ENCODE measurements around the gene C11orf52. TPM values are rescaled to one million over a fixed set of nuclear protein-coding genes. Genes with fewer than 3 reads are reported as not detected.

Gene C11orf52
- total RNA-seq, 2 donors from 2014 or later: 0.99 to 4.7 TPM

DNA sequence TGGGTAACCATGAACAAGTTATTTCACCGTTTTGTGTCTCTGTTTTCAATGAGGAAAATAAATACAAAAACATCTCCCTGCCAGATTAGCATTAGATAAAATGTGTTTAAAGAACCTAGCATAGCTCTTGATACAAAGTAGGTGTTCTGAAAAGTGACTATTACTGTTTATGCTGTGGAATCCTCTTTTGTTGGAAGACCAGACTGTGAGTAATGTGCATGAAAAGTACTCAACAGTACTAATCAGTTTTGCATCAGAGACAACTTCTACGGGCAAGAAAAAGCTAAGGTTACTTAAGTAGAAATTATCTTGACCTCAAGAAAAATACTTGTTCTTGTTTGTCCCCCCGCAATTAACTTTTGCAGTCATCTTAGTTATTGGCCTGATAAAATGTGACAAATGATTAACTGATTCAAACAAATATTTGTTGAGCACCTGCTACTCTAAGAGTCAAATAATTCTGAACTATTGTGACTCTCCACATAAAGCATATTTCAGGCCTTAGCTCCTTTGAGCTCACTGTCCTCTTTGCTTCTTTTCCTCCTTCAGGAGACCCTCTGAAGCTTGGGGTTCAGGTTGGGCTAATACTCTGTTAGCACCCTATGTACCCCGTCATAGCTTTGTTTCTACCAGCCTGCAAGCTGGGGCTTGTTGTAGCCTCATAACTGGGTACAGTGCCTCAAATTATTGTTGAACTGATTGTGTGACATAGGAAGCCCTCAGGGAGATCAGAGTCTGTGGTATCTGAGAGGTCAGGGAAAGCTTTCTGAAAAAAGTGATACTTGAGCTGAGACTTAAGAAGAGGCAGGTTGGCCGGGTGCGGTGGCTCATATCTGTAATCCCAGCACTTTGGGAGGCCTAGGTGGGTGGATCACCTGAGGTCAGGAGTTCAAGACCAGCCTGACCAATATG, 42.9 kb downstream of the C11orf52 start:
- ATAC-seq (ENCODE audit: insufficient number of reproducible peaks, low FRiP score, low read depth) (no peak), DNase-seq (ENCODE audit: low spot score) (no peak)
- no peaks in the 10 kb centered on the region for H3K36me3 ChIP-seq
- H3K9me3 ChIP-seq: no peaks in the 10 kb centered on the region
- no peak overlapping the region for H3K27ac ChIP-seq
- TF ChIP-seq, protein P1, sequence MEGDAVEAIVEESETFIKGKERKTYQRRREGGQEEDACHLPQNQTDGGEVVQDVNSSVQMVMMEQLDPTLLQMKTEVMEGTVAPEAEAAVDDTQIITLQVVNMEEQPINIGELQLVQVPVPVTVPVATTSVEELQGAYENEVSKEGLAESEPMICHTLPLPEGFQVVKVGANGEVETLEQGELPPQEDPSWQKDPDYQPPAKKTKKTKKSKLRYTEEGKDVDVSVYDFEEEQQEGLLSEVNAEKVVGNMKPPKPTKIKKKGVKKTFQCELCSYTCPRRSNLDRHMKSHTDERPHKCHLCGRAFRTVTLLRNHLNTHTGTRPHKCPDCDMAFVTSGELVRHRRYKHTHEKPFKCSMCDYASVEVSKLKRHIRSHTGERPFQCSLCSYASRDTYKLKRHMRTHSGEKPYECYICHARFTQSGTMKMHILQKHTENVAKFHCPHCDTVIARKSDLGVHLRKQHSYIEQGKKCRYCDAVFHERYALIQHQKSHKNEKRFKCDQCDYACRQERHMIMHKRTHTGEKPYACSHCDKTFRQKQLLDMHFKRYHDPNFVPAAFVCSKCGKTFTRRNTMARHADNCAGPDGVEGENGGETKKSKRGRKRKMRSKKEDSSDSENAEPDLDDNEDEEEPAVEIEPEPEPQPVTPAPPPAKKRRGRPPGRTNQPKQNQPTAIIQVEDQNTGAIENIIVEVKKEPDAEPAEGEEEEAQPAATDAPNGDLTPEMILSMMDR (IDR thresholded peaks at IDR 0.05): no peak
- no peaks in the 10 kb centered on the region for H3K27me3 ChIP-seq (replicated peaks; ENCODE audit: insufficient read depth)
- H3K4me1 ChIP-seq (ENCODE audit: control insufficient read depth in 1 of 2, low read depth in 2 of 2): no peaks in the 10 kb centered on the region
- no peak overlapping the region for H3K4me3 ChIP-seq

DNA sequence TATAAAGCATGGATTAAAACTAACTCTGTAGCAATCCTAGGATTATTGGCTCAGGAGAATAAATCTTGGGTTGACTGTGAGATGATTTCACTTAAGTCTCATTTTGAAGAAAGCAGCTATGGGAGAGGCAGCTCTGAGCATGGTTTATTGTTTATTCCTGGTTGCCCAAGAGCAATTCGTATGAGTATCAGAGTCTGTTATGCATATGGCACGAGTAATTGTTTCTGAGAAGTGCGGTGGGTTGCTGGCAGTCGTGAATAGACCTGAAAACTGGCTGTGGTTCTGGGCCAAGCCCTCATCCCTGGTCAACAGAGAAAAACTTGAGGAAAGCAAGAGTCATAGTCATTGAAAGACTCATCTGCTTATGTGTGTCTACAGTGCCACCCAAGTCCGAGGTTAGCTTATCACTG, 45.2 kb downstream of the C11orf52 start:
- no peaks in the 10 kb centered on the region for H3K27me3 ChIP-seq (replicated peaks; ENCODE audit: insufficient read depth)
- TF ChIP-seq, protein P1 (IDR thresholded peaks at IDR 0.05): no peak
- H3K36me3 ChIP-seq: no peaks in the 10 kb centered on the region
- no peak overlapping the region for H3K27ac ChIP-seq
- H3K9me3 ChIP-seq: no peaks in the 10 kb centered on the region
- H3K4me3 ChIP-seq: no peak overlapping the region
- H3K4me1 ChIP-seq (ENCODE audit: control insufficient read depth in 1 of 2, low read depth in 2 of 2): no peaks in the 10 kb centered on the region
- ATAC-seq (ENCODE audit: insufficient number of reproducible peaks, low FRiP score, low read depth) (no peak), DNase-seq (ENCODE audit: low spot score) (no peak)

DNA sequence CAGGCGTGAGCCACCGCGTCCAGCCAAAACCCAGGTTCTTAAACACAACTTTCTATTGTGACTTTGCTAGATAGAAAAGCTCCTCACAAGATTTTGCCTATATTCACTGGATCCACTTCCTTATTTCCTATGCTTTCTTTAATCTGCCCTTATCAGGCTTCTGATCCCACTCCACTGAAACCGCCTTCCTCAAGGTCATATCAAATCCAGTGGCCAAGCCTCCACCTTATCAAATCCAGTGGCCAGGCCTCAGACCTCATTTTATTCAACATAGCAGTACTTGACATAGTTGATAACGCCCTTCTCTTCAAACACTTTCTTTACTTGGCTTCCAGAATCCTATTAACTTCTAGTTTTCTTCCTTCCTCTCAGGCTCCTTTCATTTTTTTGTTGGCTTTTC, 48.0 kb downstream of the C11orf52 start:
- ATAC-seq (ENCODE audit: insufficient number of reproducible peaks, low FRiP score, low read depth) (no peak), DNase-seq (ENCODE audit: low spot score) (no peak)
- TF ChIP-seq, protein P1 (IDR thresholded peaks at IDR 0.05): no peak
- Histone ChIP-seq H3K36me3 (no peaks in the 10 kb centered on the region), H3K27ac (no peak overlapping the region), H3K27me3 (replicated peaks; ENCODE audit: insufficient read depth) (no peaks in the 10 kb centered on the region), H3K4me1 (ENCODE audit: control insufficient read depth in 1 of 2, low read depth in 2 of 2) (no peaks in the 10 kb centered on the region), H3K4me3 (no peak overlapping the region), H3K9me3 (no peaks in the 10 kb centered on the region)

DNA sequence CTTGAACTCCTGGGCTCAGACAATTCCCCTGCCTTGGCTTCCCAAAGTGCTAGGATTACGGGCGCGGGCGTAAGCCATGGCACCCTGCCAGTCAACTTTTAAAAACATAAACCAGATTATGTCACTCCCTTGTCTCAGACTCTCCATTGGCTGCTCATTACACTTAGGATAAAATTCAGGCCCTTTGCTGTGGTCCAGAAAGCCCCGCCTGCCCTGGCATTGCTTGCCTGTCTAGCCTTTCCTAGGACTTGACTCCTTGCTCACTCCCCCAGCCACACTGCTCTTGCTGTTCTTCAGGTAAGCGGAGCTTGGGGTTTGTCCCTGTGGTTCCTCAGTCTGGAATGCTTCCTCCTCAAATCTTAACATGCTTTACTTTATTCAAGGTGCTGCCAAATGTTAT, 48.9 kb downstream of the C11orf52 start:
- Histone ChIP-seq H3K4me1 (ENCODE audit: control insufficient read depth in 1 of 2, low read depth in 2 of 2) (no peaks in the 10 kb centered on the region), H3K36me3 (no peaks in the 10 kb centered on the region), H3K9me3 (no peaks in the 10 kb centered on the region), H3K27ac (no peak overlapping the region), H3K4me3 (no peak overlapping the region), H3K27me3 (replicated peaks; ENCODE audit: insufficient read depth) (no peaks in the 10 kb centered on the region)
- DNase-seq (ENCODE audit: low spot score): no peak
- TF ChIP-seq, protein P1 (IDR thresholded peaks at IDR 0.05): no peak
- ATAC-seq (ENCODE audit: insufficient number of reproducible peaks, low FRiP score, low read depth): no peak

DNA sequence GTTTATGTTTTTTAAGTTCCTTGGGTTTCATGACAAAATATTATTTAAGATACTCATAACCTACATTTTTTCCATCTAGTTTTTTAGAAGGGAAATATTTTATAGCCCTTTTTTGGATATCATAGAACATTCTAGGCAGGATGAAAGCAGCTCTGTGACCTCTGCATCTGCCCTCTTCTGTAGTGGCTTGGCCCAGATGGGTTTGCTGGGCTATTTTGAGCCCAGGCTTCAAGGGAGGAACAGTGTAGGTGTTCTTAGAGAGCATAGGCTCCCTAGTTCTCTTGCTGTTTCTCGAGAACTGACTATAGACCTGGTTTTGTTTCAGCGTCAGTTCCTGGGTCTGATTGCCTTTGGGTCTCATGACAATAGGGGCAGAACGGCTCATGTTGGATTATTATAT, 50.6 kb downstream of the C11orf52 start:
- Histone ChIP-seq H3K4me1 (ENCODE audit: control insufficient read depth in 1 of 2, low read depth in 2 of 2) (no peaks in the 10 kb centered on the region), H3K27ac (no peak overlapping the region), H3K27me3 (replicated peaks; ENCODE audit: insufficient read depth) (no peaks in the 10 kb centered on the region), H3K9me3 (no peaks in the 10 kb centered on the region), H3K4me3 (no peak overlapping the region), H3K36me3 (no peaks in the 10 kb centered on the region)
- no peak for ATAC-seq (ENCODE audit: insufficient number of reproducible peaks, low FRiP score, low read depth)
- TF ChIP-seq, protein P1 (IDR thresholded peaks at IDR 0.05): no peak
- DNase-seq (ENCODE audit: low spot score): no peak
